ENCODE data around the gene GSTM1. TPM values are rescaled to one million over a fixed set of nuclear protein-coding genes. Genes with fewer than 3 reads are reported as not detected.
A peak's percentile ranks its signal among the peaks of the same experiment; 100 is the strongest.
"Not testable (repeated sequence)": the region's sequence is repeated elsewhere in the genome, so short reads cannot be mapped to it uniquely, and the experiment has no call there.

Gene GSTM1
- total RNA-seq, 2 donors from 2014 or later: not detected

- no peak for DNase-seq
- intact Hi-C loops (cut with DNase I, micrococcal nuclease): no loop called here
- no peak for ATAC-seq
Observed at GRCh38 chr1:109657970-109658369, 29.6 kb upstream of the GSTM1 start.

DNA sequence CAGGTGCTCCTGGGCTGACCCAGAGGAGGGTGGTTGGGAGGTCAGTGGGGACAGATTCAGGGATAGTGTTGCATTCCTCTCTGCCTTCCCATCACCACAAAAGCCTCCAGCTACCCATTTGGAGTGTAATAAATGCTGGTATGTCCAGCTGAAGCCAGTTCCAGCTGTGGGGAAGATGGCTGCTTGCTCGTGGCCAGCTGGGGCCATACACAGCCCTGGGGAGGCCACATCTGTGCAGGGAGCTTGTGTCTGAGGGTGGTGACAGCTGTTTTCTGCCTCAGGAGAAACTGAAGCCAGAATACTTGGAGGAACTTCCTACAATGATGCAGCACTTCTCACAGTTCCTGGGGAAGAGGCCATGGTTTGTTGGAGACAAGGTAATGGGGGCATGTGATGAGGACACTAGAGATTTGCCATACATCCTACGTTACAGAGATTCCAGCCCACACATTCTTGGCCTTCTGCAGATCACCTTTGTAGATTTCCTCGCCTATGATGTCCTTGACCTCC is 29.0 kb upstream of the GSTM1 start:
- ATAC-seq (no peak), DNase-seq (no peak)
- intact Hi-C loops (cut with DNase I, micrococcal nuclease): no loop called here

DNA sequence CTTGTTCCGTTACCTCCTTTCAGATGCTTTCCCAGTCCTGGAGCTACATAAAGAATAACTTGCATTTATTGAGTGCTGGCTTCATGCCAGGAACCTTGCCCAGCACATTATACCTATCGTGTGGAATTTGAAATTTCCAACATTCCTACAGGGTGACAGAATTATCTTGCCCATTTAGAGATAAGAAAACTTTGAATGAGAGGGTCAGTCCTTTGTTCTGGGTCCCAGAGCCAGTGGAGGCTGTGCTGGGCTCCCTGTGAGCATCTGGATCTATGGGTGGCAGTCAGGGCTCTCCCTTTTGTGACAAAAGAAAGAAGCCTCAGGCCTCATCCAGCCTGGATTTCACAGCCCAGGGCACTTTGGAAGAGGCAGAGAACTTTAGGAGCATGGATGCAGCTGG is 28.5 kb upstream of the GSTM1 start:
- DNase-seq (no peak), ATAC-seq (no peak)
- intact Hi-C loops (cut with DNase I, micrococcal nuclease): no loop called here

DNA sequence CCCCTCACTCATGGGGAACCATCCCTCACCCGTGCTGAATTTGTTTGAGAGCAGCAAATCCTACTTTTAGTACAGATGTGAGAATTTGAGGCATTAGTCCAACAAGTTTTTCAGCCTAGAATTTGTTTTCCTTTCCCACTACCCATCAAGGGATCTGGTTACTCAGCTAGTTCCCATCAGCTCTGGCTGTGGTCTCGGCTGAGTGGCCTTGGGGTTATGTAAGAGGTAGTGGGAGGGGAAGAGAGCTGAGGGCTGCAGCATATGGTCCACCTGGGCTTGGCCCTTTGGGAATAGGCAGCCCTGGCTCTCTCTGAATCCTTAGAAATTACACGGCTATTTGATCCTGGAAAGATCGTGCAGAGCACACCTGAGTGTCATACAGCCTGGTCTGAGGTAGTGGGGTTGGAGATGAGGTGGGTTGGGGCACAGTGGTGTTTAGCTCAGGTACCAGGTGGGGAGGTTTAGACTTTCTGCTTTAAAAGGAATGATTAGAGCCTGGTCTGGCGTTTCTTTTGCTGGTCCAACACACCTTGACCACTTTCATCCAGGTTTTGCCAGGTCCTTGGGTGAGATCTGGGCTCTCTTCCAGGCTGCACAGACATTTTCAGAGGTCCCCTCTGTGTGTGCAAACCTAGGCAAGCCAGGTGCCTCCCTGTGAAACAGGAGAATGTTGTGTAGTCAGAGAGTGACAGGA is 27.5 kb upstream of the GSTM1 start:
- intact Hi-C loops (cut with DNase I, micrococcal nuclease): no loop called here
- no peak for ATAC-seq
- DNase-seq: no peak

- DNase-seq; intact Hi-C loops (cut with DNase I, micrococcal nuclease); ATAC-seq: not testable (repeated sequence)
Observed at GRCh38 chr1:109660691-109661026, 27.0 kb upstream of the GSTM1 start.

GRCh38 chr1:109661391-109661790 is 26.2 kb upstream of the GSTM1 start:
- intact Hi-C loops (cut with DNase I, micrococcal nuclease): no loop called here
- ATAC-seq (no peak), DNase-seq (no peak)

GRCh38 chr1:109664671-109665070 is 22.9 kb upstream of the GSTM1 start:
- no peak for ATAC-seq
- DNase-seq: no peak
- intact Hi-C loops (cut with DNase I, micrococcal nuclease): no loop called here

- intact Hi-C loops (cut with DNase I, micrococcal nuclease): no loop called here
- DNase-seq: peak; percentile 91
- ATAC-seq: peak; percentile 98
Observed at GRCh38 chr1:109667452-109668122, 20.0 kb upstream of the GSTM1 start, which contains the start of gene GSTM2. GSTM2 (plus strand) TSS chr1:109668057; CDS start chr1:109668116, 59 bp downstream.

GRCh38 chr1:109668123-109668775 is 19.4 kb upstream of the GSTM1 start:
- no peak for DNase-seq
- intact Hi-C loops (cut with DNase I, micrococcal nuclease): no loop called here
- ATAC-seq: peak; percentile 25

DNA sequence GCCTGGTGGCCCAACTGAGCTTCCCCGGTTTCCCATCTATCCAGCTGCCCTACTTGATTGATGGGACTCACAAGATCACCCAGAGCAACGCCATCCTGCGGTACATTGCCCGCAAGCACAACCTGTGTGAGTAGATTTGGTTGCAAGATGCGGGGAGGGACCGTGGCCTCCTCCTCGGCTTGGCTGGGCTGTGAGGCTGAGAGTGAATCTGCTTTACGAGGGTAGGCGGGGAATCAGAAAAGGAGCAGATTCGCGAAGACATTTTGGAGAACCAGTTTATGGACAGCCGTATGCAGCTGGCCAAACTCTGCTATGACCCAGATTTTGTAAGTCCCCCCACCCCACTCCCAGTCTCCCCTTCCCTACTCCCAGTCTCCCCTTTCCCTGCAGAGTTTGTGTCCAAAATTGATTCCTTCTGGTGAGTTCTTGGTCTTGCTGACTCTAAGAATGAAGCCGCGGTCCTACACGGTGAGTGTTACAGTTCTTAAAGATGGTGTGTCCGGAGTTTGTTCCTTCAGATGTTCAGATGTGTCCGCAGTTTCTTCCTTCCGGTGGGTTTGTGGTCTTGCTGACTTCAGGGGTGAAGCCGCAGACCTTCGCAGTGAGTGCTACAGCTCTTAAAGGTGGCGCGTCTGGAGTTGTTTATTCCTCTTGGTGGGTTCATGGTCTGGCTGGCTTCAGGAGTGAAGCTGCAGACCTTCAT is 18.2 kb upstream of the GSTM1 start:
- no peak for ATAC-seq
- intact Hi-C loops (cut with DNase I, micrococcal nuclease): no loop called here
- DNase-seq: no peak

- ATAC-seq; intact Hi-C loops (cut with DNase I, micrococcal nuclease); DNase-seq: not testable (repeated sequence)
Observed at GRCh38 chr1:109669949-109670302, 17.7 kb upstream of the GSTM1 start.

DNA sequence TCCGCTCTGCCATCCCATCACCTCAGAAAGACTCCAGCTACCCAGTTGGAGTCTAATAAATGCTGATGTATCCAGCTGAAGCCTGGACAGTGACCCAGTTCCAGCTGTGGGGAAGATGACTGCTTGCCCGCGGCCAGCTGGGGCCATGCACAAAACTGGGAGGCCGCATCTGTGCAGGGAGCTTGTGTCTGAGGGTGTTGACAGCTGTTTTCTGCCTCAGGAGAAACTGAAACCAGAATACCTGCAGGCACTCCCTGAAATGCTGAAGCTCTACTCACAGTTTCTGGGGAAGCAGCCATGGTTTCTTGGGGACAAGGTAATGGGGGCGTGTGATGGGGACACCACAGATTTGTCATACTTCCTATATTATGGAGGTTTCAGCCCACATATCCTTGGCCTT is 16.6 kb upstream of the GSTM1 start:
- no peak for DNase-seq
- no peak for ATAC-seq
- intact Hi-C loops (cut with DNase I, micrococcal nuclease): no loop called here

DNA sequence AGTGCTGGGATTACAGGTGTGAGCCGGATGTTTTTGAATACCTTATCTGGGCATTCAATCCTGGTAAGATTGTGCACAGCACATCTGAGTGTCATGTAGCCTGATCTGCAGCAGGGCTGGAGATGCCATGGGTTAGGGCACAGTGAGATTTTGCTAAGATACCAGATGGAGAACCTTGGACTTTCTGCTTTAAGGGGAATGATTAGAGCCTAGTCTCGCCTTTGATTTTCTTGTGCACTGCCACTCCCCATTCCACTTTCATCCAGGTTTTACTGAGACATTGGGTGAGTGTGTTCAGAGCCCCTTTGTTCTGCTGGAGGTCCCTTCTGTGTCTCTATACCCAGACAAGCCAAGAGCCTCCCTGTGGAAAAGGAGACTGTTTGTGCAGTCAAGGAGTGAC is 13.8 kb upstream of the GSTM1 start:
- ATAC-seq; DNase-seq; intact Hi-C loops (cut with DNase I, micrococcal nuclease): not testable (repeated sequence)

DNA sequence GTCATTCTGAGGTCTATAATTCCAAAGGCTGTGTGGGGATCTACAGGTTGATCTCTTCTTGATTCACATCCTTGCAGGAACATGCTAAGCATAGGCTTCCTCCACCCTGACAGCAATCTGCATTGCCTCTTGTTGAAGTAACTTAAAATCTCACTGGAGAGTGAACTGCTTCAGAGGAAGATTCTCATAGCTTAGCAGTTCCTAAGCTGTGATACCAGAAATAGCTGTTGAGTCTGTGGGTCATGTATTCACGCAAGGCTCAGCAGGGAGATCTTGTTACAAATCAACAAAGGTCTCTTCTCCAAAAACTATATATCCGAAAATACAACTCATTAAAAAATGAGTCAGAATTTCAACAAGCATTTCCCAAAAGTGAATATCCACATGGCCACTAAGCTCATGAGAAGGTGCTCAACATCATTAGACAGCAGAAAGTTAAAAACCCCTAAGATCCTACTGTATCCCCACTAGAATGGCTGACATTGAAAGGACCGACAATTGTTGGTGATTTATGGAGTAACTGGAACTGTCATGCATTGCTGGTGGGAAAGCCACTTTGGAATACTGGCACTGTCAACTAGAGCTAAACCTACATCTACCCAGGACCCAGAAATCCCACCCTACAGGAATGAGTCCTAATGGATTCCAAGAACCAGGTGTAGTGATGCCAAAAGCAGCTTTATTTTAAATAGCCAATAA is 10.8 kb upstream of the GSTM1 start:
- intact Hi-C loops (cut with DNase I, micrococcal nuclease); ATAC-seq: not testable (repeated sequence)

GRCh38 chr1:109677459-109677858 is 10.2 kb upstream of the GSTM1 start:
- no peak for DNase-seq
- ATAC-seq: no peak
- intact Hi-C loops (cut with DNase I, micrococcal nuclease): no loop called here

More for the DNA sequence above, 10.8 kb upstream of the GSTM1 start:
- not testable (repeated sequence) for DNase-seq

DNA sequence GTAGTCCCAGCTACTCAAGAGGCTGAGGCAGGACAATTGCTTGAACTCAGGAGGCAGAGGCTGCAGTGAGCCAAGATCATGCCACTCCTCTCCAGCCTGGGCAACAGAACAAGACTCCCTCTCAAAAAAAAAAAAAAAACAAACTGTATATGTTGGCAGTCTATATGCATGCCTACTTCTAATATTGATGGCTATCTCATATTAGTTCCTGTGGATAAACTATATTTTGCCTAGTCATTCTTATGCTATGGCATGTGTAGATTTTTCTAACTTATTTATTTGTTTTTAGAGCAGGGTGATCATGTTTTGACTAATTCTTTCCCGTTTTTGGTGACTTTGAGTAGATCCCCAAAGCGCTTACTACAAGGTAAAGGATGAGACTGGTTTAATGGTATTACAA is 9.0 kb upstream of the GSTM1 start:
- DNase-seq; intact Hi-C loops (cut with DNase I, micrococcal nuclease); ATAC-seq: not testable (repeated sequence)

DNA sequence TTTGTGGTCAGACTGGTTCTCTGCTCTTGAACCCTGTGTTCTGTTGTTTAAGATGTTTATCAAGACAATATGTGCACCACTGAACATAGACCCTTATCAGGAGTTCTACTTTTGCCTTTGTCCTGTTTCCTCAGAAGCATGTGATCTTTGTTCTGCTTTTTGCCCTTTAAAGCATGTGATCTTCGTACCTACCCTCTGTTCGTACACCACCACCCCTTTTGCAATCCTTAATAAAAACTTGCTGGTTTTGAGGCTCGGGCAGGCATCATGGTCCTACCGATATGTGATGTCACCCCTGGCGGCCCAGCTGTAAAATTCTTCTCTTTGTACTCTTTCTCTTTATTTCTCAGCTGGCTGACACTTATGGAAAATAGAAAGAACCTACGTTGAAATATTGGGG is 2.8 kb upstream of the GSTM1 start:
- intact Hi-C loops (cut with DNase I, micrococcal nuclease); ATAC-seq; DNase-seq: not testable (repeated sequence)

DNA sequence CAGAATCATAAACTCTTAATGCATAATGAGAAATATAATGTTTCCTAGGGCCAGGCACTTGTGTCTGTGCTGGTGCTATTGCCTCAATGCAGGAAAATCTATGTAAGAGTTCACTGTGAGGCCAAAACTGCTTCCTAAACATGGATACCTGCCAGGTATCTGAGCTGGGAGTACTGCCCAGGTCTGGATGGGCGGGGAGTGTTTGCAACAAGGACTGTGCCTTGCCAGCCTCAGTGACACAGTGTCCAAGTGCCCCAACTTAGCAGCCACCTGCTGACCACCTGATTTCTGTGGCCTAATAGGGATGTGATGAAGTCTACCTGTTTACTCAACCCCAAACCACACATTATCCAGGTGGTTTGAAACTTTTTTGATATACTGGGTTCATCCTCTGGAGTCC is 2.2 kb upstream of the GSTM1 start:
- intact Hi-C loops (cut with DNase I, micrococcal nuclease); ATAC-seq; DNase-seq: not testable (repeated sequence)

GRCh38 chr1:109685890-109686289 is 1.7 kb upstream of the GSTM1 start:
- DNase-seq; ATAC-seq; intact Hi-C loops (cut with DNase I, micrococcal nuclease): not testable (repeated sequence)
